Esophagus squamous epithelium (tissue), 4 donors: Measurements from ENCODE around the gene PRADC1.
A peak's percentile ranks its signal among the peaks of the same experiment; 100 is the strongest.

ENCODE experiments used
- POLR2A ChIP-seq, 4 donors: fragments of 450-650 bp; IDR thresholded peaks; one replicate each; pipeline ENCODE4 v1.6.1; 2017; ENCODE audit warnings: antibody characterized with exemption in 4 of 4, mild to moderate bottlenecking in 4 of 4, moderate library complexity in 3 of 4
- TF ChIP-seq, protein P1 (sequence below), 6 experiments: fragments of 450-650 bp in 4 of 6; fragments of 200-600 bp in 2 of 6; sonication (generic) in 2 of 6; IDR thresholded peaks; one replicate each; pipeline ENCODE4 v1.5.1; 2016 to 2019; ENCODE audit warnings: antibody characterized with exemption in 6 of 6, mild to moderate bottlenecking in 4 of 6, moderate library complexity in 4 of 6

DNA sequence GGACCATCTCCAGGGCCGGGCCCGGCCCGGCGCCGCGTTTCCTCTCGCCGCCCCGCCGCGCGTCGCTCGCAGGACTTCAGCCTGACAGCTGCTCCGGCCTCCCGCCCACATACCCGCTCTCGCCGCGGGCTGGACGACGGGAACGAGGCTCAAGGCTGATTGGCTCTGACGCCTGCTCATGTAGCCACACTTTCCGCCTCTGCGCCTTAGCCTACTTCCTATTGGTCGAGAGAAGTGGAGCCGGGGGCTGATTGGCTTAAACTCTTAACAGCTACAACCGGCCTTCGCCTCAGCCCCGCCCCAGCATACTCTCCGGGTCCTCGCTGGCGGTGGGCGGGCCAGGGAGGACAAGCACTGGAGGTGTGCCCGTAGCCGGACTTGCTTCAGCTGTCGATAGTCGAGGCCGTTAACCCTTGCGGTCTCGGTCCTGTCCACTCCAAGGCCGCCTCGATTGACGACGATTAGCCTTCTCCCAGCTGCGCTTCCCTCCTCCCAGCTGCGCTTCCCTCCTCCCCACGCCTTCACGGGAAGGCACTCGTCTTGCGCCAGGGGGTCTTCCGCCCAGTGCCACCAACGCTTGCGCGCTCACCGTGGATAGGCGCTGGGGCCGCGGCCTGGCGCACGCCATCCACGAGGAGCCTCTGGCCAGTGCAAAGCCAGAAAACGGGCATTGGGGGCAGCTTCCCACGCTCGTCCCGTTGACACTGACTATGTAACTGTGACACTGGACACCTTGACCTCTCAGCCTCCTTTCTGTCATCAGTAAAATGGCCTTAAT is at the start of gene PRADC1:
- TF ChIP-seq, protein P1, sequence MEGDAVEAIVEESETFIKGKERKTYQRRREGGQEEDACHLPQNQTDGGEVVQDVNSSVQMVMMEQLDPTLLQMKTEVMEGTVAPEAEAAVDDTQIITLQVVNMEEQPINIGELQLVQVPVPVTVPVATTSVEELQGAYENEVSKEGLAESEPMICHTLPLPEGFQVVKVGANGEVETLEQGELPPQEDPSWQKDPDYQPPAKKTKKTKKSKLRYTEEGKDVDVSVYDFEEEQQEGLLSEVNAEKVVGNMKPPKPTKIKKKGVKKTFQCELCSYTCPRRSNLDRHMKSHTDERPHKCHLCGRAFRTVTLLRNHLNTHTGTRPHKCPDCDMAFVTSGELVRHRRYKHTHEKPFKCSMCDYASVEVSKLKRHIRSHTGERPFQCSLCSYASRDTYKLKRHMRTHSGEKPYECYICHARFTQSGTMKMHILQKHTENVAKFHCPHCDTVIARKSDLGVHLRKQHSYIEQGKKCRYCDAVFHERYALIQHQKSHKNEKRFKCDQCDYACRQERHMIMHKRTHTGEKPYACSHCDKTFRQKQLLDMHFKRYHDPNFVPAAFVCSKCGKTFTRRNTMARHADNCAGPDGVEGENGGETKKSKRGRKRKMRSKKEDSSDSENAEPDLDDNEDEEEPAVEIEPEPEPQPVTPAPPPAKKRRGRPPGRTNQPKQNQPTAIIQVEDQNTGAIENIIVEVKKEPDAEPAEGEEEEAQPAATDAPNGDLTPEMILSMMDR (IDR thresholded peaks at IDR 0.05) = no peak
- peak in 2 of 4 donors; percentile 28 to 58 for TF ChIP-seq POLR2A (IDR thresholded peaks at IDR 0.05)
